H1 (cell line): ENCODE data around the gene WDR33. TPM values are rescaled to one million over a fixed set of nuclear protein-coding genes. Genes with fewer than 3 reads are reported as not detected.

ENCODE experiments used
- ASH2L ChIP-seq: fragments of 200-600, 300-600 bp; sonication (generic); IDR thresholded peaks from one replicate; pipeline ENCODE4 v1.7.1; 2017; ENCODE audit warnings: low read length
- EP300 ChIP-seq, 2 experiments: IDR thresholded peaks; 1 replicate in 1 of 2; 2 replicates in 1 of 2; pipeline ENCODE4 v1.6.1; 2011 to 2012; ENCODE audit warnings: low read depth in 2 of 2, low read length in 2 of 2, mild to moderate bottlenecking in 2 of 2, borderline replicate concordance in 1 of 2, inconsistent platforms in 1 of 2, moderate library complexity in 1 of 2
- FOSL1 ChIP-seq: IDR thresholded peaks from 2 replicates; pipeline ENCODE4 v1.6.1; 2011; ENCODE audit warnings: mild to moderate bottlenecking, low read depth, low read length, moderate library complexity; ENCODE audit not compliant: insufficient read depth
- KDM4A ChIP-seq: IDR thresholded peaks from one replicate; pipeline ENCODE4 v1.7.1; 2012; ENCODE audit warnings: low read depth, mild to moderate bottlenecking, moderate library complexity, low read length, inconsistent platforms; ENCODE audit not compliant: severe bottlenecking
- KDM5A ChIP-seq: fragments of 200-600 bp; IDR thresholded peaks from 2 replicates; pipeline ENCODE4 v1.7.1; 2012; ENCODE audit warnings: mild to moderate bottlenecking, low read length, inconsistent platforms, mixed read lengths
- PHF8 ChIP-seq: fragments of 200-600 bp; sonication (generic); conservative IDR thresholded peaks from 2 replicates; pipeline ENCODE4 v1.7.1; 2012; ENCODE audit warnings: low read depth, mild to moderate bottlenecking, inconsistent platforms, low read length, moderate library complexity
- SP2 ChIP-seq: IDR thresholded peaks from 2 replicates; pipeline ENCODE4 v1.6.1; 2012; ENCODE audit warnings: mild to moderate bottlenecking, low read length, inconsistent platforms
- SUZ12 ChIP-seq: fragments of 200-600 bp; sonication (generic); IDR thresholded peaks from 2 replicates; pipeline ENCODE4 v1.6.1; 2012; ENCODE audit warnings: mild to moderate bottlenecking, inconsistent platforms, low read length, moderate library complexity, mixed read lengths
- polyA plus RNA-seq, 7 experiments: library from polyadenylated mRNA; depleted of rRNA in 3 of 7; stranded (reverse) in 5 of 7; unstranded in 2 of 7; fragments of >200 nt in 5 of 7; fragments of 200-250 nt in 2 of 7; gene quantifications; 1 replicate in 5 of 7; 2 replicates in 1 of 7; 4 replicates in 1 of 7; pipeline versions ENCODE4 v1.2.1 to v1.2.3, GENCODE V29; 2011 to 2013; ENCODE audit warnings: missing spikeins in 2 of 7, mixed read lengths in 2 of 7
- total RNA-seq: library from RNA; stranded (reverse); fragmentation: NEBNext Ultra II Directional; extraction: Animal tissue kit (Norgen Biotek cat#: 25700); gene quantifications from 2 replicates; pipeline ENCODE4 v1.2.1, GENCODE V29; 2021

The WDR33 gene
- total and polyA plus RNA-seq, 2 of the 8 experiments (the other 6 are each of a cell fraction or from before 2014, with no cell fraction given): 18.1 to 82.7 TPM

DNA sequence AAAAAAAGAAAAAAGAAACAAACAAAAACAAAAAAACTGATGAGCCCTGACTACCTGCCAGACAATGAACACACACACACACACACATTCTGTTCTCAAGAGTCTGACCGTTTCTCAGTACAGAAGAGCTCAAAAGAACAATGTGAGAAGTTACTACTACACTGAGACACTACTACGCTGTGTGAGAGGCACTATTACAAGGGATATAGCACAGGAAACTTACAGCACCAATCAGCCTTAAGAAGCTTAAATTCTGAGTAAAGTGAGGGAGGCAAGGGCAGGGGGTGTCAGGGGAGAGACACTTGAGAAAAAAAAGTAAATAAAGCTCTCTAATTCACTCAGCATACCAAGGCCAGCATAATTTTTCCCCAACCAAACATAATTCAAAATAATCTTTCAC, 32.5 kb downstream of the WDR33 start (continued):
- TF ChIP-seq FOSL1: no peak
- no peak for TF ChIP-seq KDM4A
- TF ChIP-seq SUZ12: no peak
- no peak for TF ChIP-seq KDM5A
- no peak for TF ChIP-seq PHF8
- no peak for TF ChIP-seq SP2
- no peak for TF ChIP-seq EP300 (IDR thresholded peaks at IDR 0.05; ENCODE audit: borderline replicate concordance in 1 of 2, low read depth in 2 of 2, low read length in 2 of 2)
- no peak for TF ChIP-seq ASH2L
